Loucy (cell line): ENCODE measurements around the gene NAA38.

ENCODE experiments used
- H2AFZ ChIP-seq: fragments of 200-600 bp; sonication (generic); 2 replicates; pipeline ENCODE4 v1.6.0; 2016; ENCODE audit warnings: antibody characterized with exemption, mild to moderate bottlenecking, low read length, moderate library complexity
- H3F3A ChIP-seq: fragments of 200-600 bp; 2 replicates; pipeline ENCODE4 v1.6.0; 2016; ENCODE audit warnings: antibody characterized with exemption, low read depth, mild to moderate bottlenecking
- H3K27me3 ChIP-seq: fragments of 200-600 bp; sonication (generic); 2 replicates; pipeline ENCODE4 v1.6.1; 2014; ENCODE audit warnings: low read length, mild to moderate bottlenecking; ENCODE audit not compliant: insufficient read depth, poor library complexity, severe bottlenecking
- H3K36me3 ChIP-seq: fragments of 200-600 bp; sonication (generic); 2 replicates; pipeline ENCODE4 v1.6.1; 2016; ENCODE audit warnings: low read length; ENCODE audit not compliant: insufficient read depth
- H3K4me1 ChIP-seq: fragments of 200-600 bp; sonication (generic); 2 replicates; pipeline ENCODE4 v1.5.1; 2014; ENCODE audit warnings: low read length, mild to moderate bottlenecking; ENCODE audit not compliant: insufficient read depth, poor library complexity, severe bottlenecking
- H3K4me2 ChIP-seq: fragments of 200-600 bp; sonication (generic); 2 replicates; pipeline ENCODE4 v1.6.0; 2014; ENCODE audit warnings: antibody characterized with exemption, low read length, low read depth, mild to moderate bottlenecking; ENCODE audit not compliant: poor library complexity, severe bottlenecking
- H3K4me3 ChIP-seq: fragments of 200-600 bp; sonication (generic); 2 replicates; pipeline ENCODE4 v1.5.1; 2014; ENCODE audit warnings: low read length, mild to moderate bottlenecking, mixed read lengths; ENCODE audit not compliant: poor library complexity, severe bottlenecking
- H3K79me2 ChIP-seq: fragments of 200-600 bp; sonication (generic); 2 replicates; pipeline ENCODE4 v1.6.1; 2014; ENCODE audit warnings: low read length; ENCODE audit not compliant: insufficient read depth
- H3K9ac ChIP-seq: fragments of 200-600 bp; sonication (generic); 2 replicates; pipeline ENCODE4 v1.6.0; 2014; ENCODE audit warnings: mild to moderate bottlenecking, low read depth, low read length, moderate library complexity; ENCODE audit not compliant: poor library complexity, severe bottlenecking
- H3K9me2 ChIP-seq: fragments of 200-600 bp; sonication (generic); replicated peaks from 2 replicates; pipeline ENCODE4 v1.6.1; 2016; ENCODE audit warnings: low read depth, low read length, mixed read lengths
- H3K9me3 ChIP-seq: fragments of 200-600 bp; sonication (generic); 2 replicates; pipeline ENCODE4 v1.6.1; 2014; ENCODE audit warnings: mild to moderate bottlenecking, antibody characterized with exemption, low read length, low read depth; ENCODE audit not compliant: insufficient read depth
- H4K20me1 ChIP-seq: fragments of 200-600 bp; sonication (generic); 2 replicates; pipeline ENCODE4 v1.6.0; 2014; ENCODE audit warnings: antibody characterized with exemption, low read length, mild to moderate bottlenecking; ENCODE audit not compliant: insufficient read depth, poor library complexity, severe bottlenecking
- CTCF ChIP-seq: fragments of 200-600 bp; sonication (generic); conservative IDR thresholded peaks from 2 replicates; pipeline ENCODE4 v1.5.1; 2014; ENCODE audit warnings: mild to moderate bottlenecking, antibody characterized with exemption, low read length
- EZH2phosphoT487 ChIP-seq: fragments of 200-600 bp; IDR thresholded peaks from 2 replicates; pipeline ENCODE4 v1.6.1; 2018; ENCODE audit warnings: antibody characterized with exemption, mild to moderate bottlenecking, moderate library complexity, borderline replicate concordance

Gene NAA38

GRCh38 chr17:7882629-7883028, 25.3 kb upstream of the NAA38 start:
- Histone ChIP-seq H3K36me3 (no peaks in the 10 kb centered on the region), H3K9ac (peak overlapping the region; percentile 86), H3K27me3 (no peaks in the 10 kb centered on the region), H3F3A (peaks cover 22% of the 10 kb centered on the region), H3K9me2 (no peaks in the 10 kb centered on the region), H4K20me1 (peaks cover under 1% of the 10 kb centered on the region), H2AFZ (no peak overlapping the region), H3K4me2 (peak overlapping the region; percentile 92), H3K4me3 (peak overlapping the region; percentile 74), H3K79me2 (peaks cover 68% of the 10 kb centered on the region), H3K4me1 (peaks cover 56% of the 10 kb centered on the region), H3K9me3 (no peaks in the 10 kb centered on the region)
- TF ChIP-seq CTCF (no peak), EZH2phosphoT487 (no peak)

DNA sequence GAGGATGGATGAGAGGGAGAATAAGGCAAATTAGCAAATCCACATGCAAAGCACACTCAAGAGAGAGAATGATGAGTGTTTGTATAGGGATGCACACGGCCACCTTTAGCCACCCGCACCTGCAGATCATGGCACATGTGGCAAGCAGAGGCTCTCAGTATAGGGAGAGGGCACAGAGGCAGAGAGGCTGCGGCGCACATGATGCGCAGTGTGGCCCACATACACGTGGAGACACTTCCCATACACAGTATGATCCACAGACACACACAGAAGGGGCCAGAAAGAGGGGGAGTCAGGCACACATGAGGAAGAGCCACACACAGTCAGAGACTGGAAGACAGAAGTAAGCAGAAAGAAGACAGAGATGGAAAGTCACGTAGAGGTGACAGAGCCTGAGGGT, 24.7 kb upstream of the NAA38 start:
- no peaks in the 10 kb centered on the region for H3K9me2 ChIP-seq
- no peaks in the 10 kb centered on the region for H3K9me3 ChIP-seq
- H4K20me1 ChIP-seq: no peaks in the 10 kb centered on the region
- TF ChIP-seq CTCF (no peak), EZH2phosphoT487 (no peak)
- H3K27me3 ChIP-seq: no peaks in the 10 kb centered on the region
- peaks cover 21% of the 10 kb centered on the region for H3F3A ChIP-seq
- H3K36me3 ChIP-seq: no peaks in the 10 kb centered on the region
- peak overlapping the region; percentile 86 for H3K9ac ChIP-seq
- no peak overlapping the region for H2AFZ ChIP-seq
- peak overlapping the region; percentile 92 for H3K4me2 ChIP-seq
- peaks cover 71% of the 10 kb centered on the region for H3K79me2 ChIP-seq
- peak overlapping the region; percentile 74 for H3K4me3 ChIP-seq
- peaks cover 60% of the 10 kb centered on the region for H3K4me1 ChIP-seq

- no peaks in the 10 kb centered on the region for H4K20me1 ChIP-seq
- H3K4me1 ChIP-seq: peaks cover 62% of the 10 kb centered on the region
- TF ChIP-seq CTCF: no peak
- no peak for TF ChIP-seq EZH2phosphoT487
- H2AFZ ChIP-seq: no peak overlapping the region
- no peaks in the 10 kb centered on the region for H3K9me3 ChIP-seq
- H3F3A ChIP-seq: peaks cover 15% of the 10 kb centered on the region
- H3K9me2 ChIP-seq: no peaks in the 10 kb centered on the region
- H3K36me3 ChIP-seq: no peaks in the 10 kb centered on the region
- peak overlapping the region; percentile 92 for H3K4me2 ChIP-seq
- H3K4me3 ChIP-seq: peak overlapping the region; percentile 74
- peak overlapping the region; percentile 86 for H3K9ac ChIP-seq
- H3K79me2 ChIP-seq: peaks cover 65% of the 10 kb centered on the region
- no peaks in the 10 kb centered on the region for H3K27me3 ChIP-seq
Observed at GRCh38 chr17:7881276-7882054, 24.1 kb upstream of the NAA38 start.
